ENCODE data around the gene SPAG16.

- TF ChIP-seq EZH2 (IDR thresholded peaks at IDR 0.05): no peak
- TF ChIP-seq POLR2AphosphoS5 (IDR thresholded peaks at IDR 0.05; ENCODE audit: borderline replicate concordance, low read depth, low read length): no peak
Observed at GRCh38 chr2:214035921-214036320, 751.7 kb downstream of the SPAG16 start.
